Activated T-helper 17 cell treated with anti-CD3 and anti-CD28 coated beads, Interleukin-2, amount 50 U/mL, for 72 hours (primary cell): ENCODE measurements around the gene LRPAP1. TPM values are rescaled to one million over a fixed set of nuclear protein-coding genes. Genes with fewer than 3 reads are reported as not detected.
"Not testable (repeated sequence)": the region's sequence is repeated elsewhere in the genome, so short reads cannot be mapped to it uniquely, and the experiment has no call there.

ENCODE experiments used
- ATAC-seq: fragments of 150-1000 bp; cut with Tn5 transposase; replicated peaks from 2 replicates; pipeline ENCODE4 v1.10.0; 2021; ENCODE audit warnings: mild to moderate bottlenecking, moderate library complexity
- H3K27ac Mint-ChIP-seq: one replicate; pipeline ENCODE4 v1.8.0; 2022; ENCODE audit warnings: mixed read lengths
- H3K27me3 Mint-ChIP-seq: one replicate; pipeline ENCODE4 v1.8.0; 2022; ENCODE audit warnings: mixed read lengths
- H3K36me3 Mint-ChIP-seq: one replicate; pipeline ENCODE4 v1.8.0; 2022; ENCODE audit warnings: low read depth, mild to moderate bottlenecking, mixed read lengths
- H3K4me1 Mint-ChIP-seq: one replicate; pipeline ENCODE4 v1.8.0; 2022; ENCODE audit warnings: mixed read lengths
- H3K4me3 Mint-ChIP-seq: one replicate; pipeline ENCODE4 v1.8.0; 2022; ENCODE audit warnings: mild to moderate bottlenecking, mixed read lengths
- H3K9me3 Mint-ChIP-seq: one replicate; pipeline ENCODE4 v1.8.0; 2022; ENCODE audit warnings: mixed read lengths
- total RNA-seq, 2 donors: library from RNA; stranded (reverse); gene quantifications; one replicate each; pipeline ENCODE4 v1.2.3, GENCODE V29; 2022

The LRPAP1 gene
- total RNA-seq, 2 donors from 2014 or later: 46.9 to 67.5 TPM

GRCh38 chr4:3461515-3462291, 70.5 kb downstream of the LRPAP1 start:
- Mint-ChIP-seq H3K4me1 (no peaks in the 10 kb centered on the region), H3K4me3 (no peak overlapping the region), H3K36me3 (no peaks in the 10 kb centered on the region), H3K27me3 (peaks cover 15% of the 10 kb centered on the region), H3K27ac (no peak overlapping the region), H3K9me3 (no peaks in the 10 kb centered on the region)
- no peak for ATAC-seq

- H3K27me3 Mint-ChIP-seq: peaks cover 15% of the 10 kb centered on the region
- H3K4me3 Mint-ChIP-seq: no peak overlapping the region
- no peak for ATAC-seq
- no peaks in the 10 kb centered on the region for H3K4me1 Mint-ChIP-seq
- H3K36me3 Mint-ChIP-seq: no peaks in the 10 kb centered on the region
- no peaks in the 10 kb centered on the region for H3K9me3 Mint-ChIP-seq
- H3K27ac Mint-ChIP-seq: no peak overlapping the region
Observed at GRCh38 chr4:3460926-3461325, 71.3 kb downstream of the LRPAP1 start.

GRCh38 chr4:3459156-3459555, 73.1 kb downstream of the LRPAP1 start:
- H3K4me3 Mint-ChIP-seq, H3K27ac Mint-ChIP-seq, H3K9me3 Mint-ChIP-seq, H3K36me3 Mint-ChIP-seq, H3K4me1 Mint-ChIP-seq, ATAC-seq: not testable (repeated sequence)
- peaks cover 12% of the 10 kb centered on the region for H3K27me3 Mint-ChIP-seq

GRCh38 chr4:3458371-3458770, 73.9 kb downstream of the LRPAP1 start:
- Mint-ChIP-seq H3K4me3 (no peak overlapping the region), H3K27me3 (peaks cover 12% of the 10 kb centered on the region), H3K9me3 (no peaks in the 10 kb centered on the region), H3K4me1 (no peaks in the 10 kb centered on the region), H3K36me3 (no peaks in the 10 kb centered on the region), H3K27ac (no peak overlapping the region)
- ATAC-seq: no peak

- ATAC-seq, H3K27me3 Mint-ChIP-seq, H3K36me3 Mint-ChIP-seq, H3K9me3 Mint-ChIP-seq, H3K4me3 Mint-ChIP-seq, H3K4me1 Mint-ChIP-seq, H3K27ac Mint-ChIP-seq: not testable (repeated sequence)
Observed at GRCh38 chr4:3455596-3455995, 76.6 kb downstream of the LRPAP1 start.

Other genes starting within 250 kb of the LRPAP1 start
- 10 to 100 TPM in 1 of 2 donors, 1 to 10 TPM in 1; 9.2 to 10.6 TPM for gene RGS12, start 239.4 kb downstream of the LRPAP1 start, total RNA-seq
- gene HGFAC, start 90.5 kb downstream of the LRPAP1 start, total RNA-seq: not detected
- not detected for gene DOK7, start 69.1 kb downstream of the LRPAP1 start, total RNA-seq
- not detected for gene ADRA2C, start 234.0 kb upstream of the LRPAP1 start, total RNA-seq